HCT116 (cell line): ENCODE results near the gene SNX1.

ENCODE experiments used
- CEBPB ChIP-seq: IDR thresholded peaks from 2 replicates; pipeline ENCODE4 v1.6.1; 2012; ENCODE audit warnings: low read depth
- SIN3A ChIP-seq: IDR thresholded peaks from 2 replicates; pipeline ENCODE4 v1.6.1; 2012; ENCODE audit warnings: low read depth
- TF ChIP-seq, protein P1 (sequence below), 3 experiments: fragments of 200-600 bp in 1 of 3; sonication (generic) in 1 of 3; IDR thresholded peaks in 2 of 3; conservative IDR thresholded peaks in 1 of 3; 2 replicates each; pipeline ENCODE4 v1.5.1; 2012 to 2017; ENCODE audit warnings: low read depth in 2 of 3, low read length in 2 of 3, antibody characterized with exemption in 1 of 3, borderline replicate concordance in 1 of 3, control low read depth in 1 of 3, mild to moderate bottlenecking in 1 of 3, mixed read lengths in 1 of 3, mixed run types in 1 of 3, moderate library complexity in 1 of 3; ENCODE audit not compliant: insufficient read depth in 1 of 3
- TF ChIP-seq, protein P2 (sequence below): IDR thresholded peaks from 2 replicates; pipeline ENCODE4 v1.6.1; 2012; ENCODE audit warnings: low read depth
- TF ChIP-seq, protein P3 (sequence below): IDR thresholded peaks from 2 replicates; pipeline ENCODE4 v1.6.1; 2012

DNA sequence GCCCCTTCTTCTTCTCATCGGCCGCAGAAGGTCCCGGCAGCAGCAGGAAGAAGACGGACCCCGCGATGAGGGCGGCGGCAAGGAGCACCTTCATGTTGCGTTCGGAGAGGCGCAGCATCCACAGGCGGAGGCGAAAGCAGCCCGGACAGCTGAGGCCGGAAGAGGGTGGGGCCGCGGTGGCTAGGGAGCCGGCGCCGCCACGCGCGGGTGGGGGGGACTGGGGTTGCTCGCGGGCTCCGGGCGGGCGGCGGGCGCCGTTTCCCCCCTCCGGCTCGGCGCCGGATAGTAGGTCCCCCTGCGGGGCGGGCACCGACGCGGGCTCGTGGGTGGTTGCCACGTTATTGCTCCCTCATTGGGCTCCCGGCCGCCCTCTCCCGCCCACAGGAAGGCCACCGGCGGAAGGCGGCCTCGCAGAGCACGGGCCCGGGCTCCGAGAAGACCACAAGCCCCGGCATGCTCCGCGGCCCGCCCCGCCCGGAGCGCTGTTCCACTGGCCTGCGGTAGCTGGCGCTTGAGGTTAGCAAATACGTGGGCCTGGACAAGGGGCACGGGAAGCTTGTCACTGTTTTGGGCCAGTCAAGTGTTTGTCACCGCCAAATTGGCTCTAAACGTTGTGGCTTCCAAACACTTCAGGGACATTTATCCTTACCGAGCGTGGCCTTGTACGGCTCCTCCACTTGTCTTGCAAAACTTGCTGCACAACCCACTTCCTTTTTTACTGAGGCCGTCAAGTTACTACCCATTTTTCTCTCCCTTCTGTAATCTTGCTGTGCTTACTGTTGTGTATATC lies 67.3 kb downstream of the SNX1 start, which contains the start of gene PPIB:
- TF ChIP-seq, protein P1, sequence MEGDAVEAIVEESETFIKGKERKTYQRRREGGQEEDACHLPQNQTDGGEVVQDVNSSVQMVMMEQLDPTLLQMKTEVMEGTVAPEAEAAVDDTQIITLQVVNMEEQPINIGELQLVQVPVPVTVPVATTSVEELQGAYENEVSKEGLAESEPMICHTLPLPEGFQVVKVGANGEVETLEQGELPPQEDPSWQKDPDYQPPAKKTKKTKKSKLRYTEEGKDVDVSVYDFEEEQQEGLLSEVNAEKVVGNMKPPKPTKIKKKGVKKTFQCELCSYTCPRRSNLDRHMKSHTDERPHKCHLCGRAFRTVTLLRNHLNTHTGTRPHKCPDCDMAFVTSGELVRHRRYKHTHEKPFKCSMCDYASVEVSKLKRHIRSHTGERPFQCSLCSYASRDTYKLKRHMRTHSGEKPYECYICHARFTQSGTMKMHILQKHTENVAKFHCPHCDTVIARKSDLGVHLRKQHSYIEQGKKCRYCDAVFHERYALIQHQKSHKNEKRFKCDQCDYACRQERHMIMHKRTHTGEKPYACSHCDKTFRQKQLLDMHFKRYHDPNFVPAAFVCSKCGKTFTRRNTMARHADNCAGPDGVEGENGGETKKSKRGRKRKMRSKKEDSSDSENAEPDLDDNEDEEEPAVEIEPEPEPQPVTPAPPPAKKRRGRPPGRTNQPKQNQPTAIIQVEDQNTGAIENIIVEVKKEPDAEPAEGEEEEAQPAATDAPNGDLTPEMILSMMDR (IDR thresholded peaks at IDR 0.05 in 2 of 3, conservative IDR thresholded peaks at IDR 0.05 in 1 of 3; ENCODE audit: borderline replicate concordance in 1 of 3, insufficient read depth in 1 of 3, low read depth in 2 of 3, low read length in 2 of 3), result peak; percentile 28 to 62 (median 52)
- TF ChIP-seq, protein P2, sequence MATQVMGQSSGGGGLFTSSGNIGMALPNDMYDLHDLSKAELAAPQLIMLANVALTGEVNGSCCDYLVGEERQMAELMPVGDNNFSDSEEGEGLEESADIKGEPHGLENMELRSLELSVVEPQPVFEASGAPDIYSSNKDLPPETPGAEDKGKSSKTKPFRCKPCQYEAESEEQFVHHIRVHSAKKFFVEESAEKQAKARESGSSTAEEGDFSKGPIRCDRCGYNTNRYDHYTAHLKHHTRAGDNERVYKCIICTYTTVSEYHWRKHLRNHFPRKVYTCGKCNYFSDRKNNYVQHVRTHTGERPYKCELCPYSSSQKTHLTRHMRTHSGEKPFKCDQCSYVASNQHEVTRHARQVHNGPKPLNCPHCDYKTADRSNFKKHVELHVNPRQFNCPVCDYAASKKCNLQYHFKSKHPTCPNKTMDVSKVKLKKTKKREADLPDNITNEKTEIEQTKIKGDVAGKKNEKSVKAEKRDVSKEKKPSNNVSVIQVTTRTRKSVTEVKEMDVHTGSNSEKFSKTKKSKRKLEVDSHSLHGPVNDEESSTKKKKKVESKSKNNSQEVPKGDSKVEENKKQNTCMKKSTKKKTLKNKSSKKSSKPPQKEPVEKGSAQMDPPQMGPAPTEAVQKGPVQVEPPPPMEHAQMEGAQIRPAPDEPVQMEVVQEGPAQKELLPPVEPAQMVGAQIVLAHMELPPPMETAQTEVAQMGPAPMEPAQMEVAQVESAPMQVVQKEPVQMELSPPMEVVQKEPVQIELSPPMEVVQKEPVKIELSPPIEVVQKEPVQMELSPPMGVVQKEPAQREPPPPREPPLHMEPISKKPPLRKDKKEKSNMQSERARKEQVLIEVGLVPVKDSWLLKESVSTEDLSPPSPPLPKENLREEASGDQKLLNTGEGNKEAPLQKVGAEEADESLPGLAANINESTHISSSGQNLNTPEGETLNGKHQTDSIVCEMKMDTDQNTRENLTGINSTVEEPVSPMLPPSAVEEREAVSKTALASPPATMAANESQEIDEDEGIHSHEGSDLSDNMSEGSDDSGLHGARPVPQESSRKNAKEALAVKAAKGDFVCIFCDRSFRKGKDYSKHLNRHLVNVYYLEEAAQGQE, result no peak
- TF ChIP-seq, protein P3, sequence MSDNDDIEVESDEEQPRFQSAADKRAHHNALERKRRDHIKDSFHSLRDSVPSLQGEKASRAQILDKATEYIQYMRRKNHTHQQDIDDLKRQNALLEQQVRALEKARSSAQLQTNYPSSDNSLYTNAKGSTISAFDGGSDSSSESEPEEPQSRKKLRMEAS, result peak; percentile 57
- TF ChIP-seq CEBPB (no peak), SIN3A (peak; percentile 88)
